OCI-LY3 (cell line): ENCODE results near the gene MYL3.

Experiments used
- H2AFZ ChIP-seq: fragments of 200-600, 300-600 bp; shearing (Covaris generic); 2 replicates; pipeline ENCODE4 v1.6.0; 2014; ENCODE audit warnings: antibody characterized with exemption, low read depth, low read length
- H3K27ac ChIP-seq: fragments of 200-600, 300-600 bp; sonication (generic); 2 replicates; pipeline ENCODE4 v1.5.1; 2014; ENCODE audit warnings: mild to moderate bottlenecking, low read length, moderate library complexity, mixed read lengths
- H3K27me3 ChIP-seq: fragments of 200-600, 300-600 bp; sonication (generic); 2 replicates; pipeline ENCODE4 v1.6.1; 2014; ENCODE audit warnings: low read depth, low read length, mixed read lengths
- H3K36me3 ChIP-seq: fragments of 200-600, 300-600 bp; sonication (generic); replicated peaks from 2 replicates; pipeline ENCODE3; 2014; ENCODE audit warnings: low read depth, low read length, mixed read lengths
- H3K4me1 ChIP-seq: fragments of 300-600, 200-600 bp; sonication (generic); 2 replicates; pipeline ENCODE4 v1.6.1; 2014; ENCODE audit warnings: low read length, mixed read lengths
- H3K4me2 ChIP-seq: fragments of 200-600, 300-600 bp; sonication (generic); 2 replicates; pipeline ENCODE4 v1.6.1; 2014; ENCODE audit warnings: low read length, mixed read lengths
- H3K4me3 ChIP-seq: fragments of 300-600, 200-600 bp; sonication (generic); 2 replicates; pipeline ENCODE4 v1.5.1; 2014; ENCODE audit warnings: antibody characterized with exemption, mild to moderate bottlenecking, low read length, moderate library complexity
- H3K79me2 ChIP-seq: fragments of 300-600, 200-600 bp; shearing (Covaris generic); 2 replicates; pipeline ENCODE4 v1.6.1; 2014; ENCODE audit warnings: mild to moderate bottlenecking, low read length, mixed read lengths
- H3K9ac ChIP-seq: fragments of 300-600, 200-600 bp; shearing (Covaris generic); 2 replicates; pipeline ENCODE4 v1.6.0; 2014; ENCODE audit warnings: mild to moderate bottlenecking, low read length, moderate library complexity
- H3K9me3 ChIP-seq: fragments of 200-600, 300-600 bp; shearing (Covaris generic); 2 replicates; pipeline ENCODE4 v1.6.1; 2014; ENCODE audit warnings: low read length, mixed read lengths; ENCODE audit not compliant: insufficient read depth
- H4K20me1 ChIP-seq: fragments of 200-600, 300-600 bp; sonication (generic); 2 replicates; pipeline ENCODE4 v1.6.1; 2016; ENCODE audit warnings: low read length, mixed read lengths; ENCODE audit not compliant: insufficient read depth
- EZH2phosphoT487 ChIP-seq: fragments of 200-600 bp; shearing (Covaris generic); IDR thresholded peaks from 2 replicates; pipeline ENCODE4 v1.6.1; 2018; ENCODE audit warnings: antibody characterized with exemption, mixed run types, low read depth
- TF ChIP-seq, protein P1 (sequence below): fragments of 200-600, 300-600 bp; sonication (generic); IDR thresholded peaks from 2 replicates; pipeline ENCODE4 v1.5.1; 2014; ENCODE audit warnings: antibody characterized with exemption, low read length, low read depth

Gene MYL3

DNA sequence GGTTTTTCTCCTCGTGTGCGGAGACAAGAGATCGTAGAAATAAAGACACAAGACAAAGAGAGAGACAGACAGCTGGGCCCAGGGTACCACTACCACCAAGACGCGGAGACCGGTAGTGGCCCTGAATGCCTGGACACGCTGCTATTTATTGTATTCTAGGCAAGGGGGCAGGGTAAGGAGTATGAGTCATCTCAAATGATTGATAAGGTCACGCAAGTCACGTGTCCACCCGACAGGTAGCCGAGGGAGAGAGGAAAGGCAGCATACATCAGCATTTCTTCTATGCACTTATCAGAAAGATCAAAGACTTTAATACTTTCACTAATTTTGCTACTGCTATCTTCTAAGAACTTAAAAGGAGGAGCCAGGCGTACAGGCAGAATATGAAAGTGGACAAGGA lies 28.2 kb downstream of the MYL3 start:
- Histone ChIP-seq H2AFZ (no peak overlapping the region), H3K79me2 (no peaks in the 10 kb centered on the region), H3K9ac (no peak overlapping the region), H3K4me3 (no peak overlapping the region), H3K9me3 (peaks cover 17% of the 10 kb centered on the region), H3K4me1 (no peaks in the 10 kb centered on the region), H3K36me3 (peaks cover 8% of the 10 kb centered on the region), H3K27ac (no peak overlapping the region), H4K20me1 (no peaks in the 10 kb centered on the region), H3K4me2 (no peak overlapping the region), H3K27me3 (no peaks in the 10 kb centered on the region)
- TF ChIP-seq EZH2phosphoT487, result no peak
- TF ChIP-seq, protein P1, sequence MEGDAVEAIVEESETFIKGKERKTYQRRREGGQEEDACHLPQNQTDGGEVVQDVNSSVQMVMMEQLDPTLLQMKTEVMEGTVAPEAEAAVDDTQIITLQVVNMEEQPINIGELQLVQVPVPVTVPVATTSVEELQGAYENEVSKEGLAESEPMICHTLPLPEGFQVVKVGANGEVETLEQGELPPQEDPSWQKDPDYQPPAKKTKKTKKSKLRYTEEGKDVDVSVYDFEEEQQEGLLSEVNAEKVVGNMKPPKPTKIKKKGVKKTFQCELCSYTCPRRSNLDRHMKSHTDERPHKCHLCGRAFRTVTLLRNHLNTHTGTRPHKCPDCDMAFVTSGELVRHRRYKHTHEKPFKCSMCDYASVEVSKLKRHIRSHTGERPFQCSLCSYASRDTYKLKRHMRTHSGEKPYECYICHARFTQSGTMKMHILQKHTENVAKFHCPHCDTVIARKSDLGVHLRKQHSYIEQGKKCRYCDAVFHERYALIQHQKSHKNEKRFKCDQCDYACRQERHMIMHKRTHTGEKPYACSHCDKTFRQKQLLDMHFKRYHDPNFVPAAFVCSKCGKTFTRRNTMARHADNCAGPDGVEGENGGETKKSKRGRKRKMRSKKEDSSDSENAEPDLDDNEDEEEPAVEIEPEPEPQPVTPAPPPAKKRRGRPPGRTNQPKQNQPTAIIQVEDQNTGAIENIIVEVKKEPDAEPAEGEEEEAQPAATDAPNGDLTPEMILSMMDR, result no peak

DNA sequence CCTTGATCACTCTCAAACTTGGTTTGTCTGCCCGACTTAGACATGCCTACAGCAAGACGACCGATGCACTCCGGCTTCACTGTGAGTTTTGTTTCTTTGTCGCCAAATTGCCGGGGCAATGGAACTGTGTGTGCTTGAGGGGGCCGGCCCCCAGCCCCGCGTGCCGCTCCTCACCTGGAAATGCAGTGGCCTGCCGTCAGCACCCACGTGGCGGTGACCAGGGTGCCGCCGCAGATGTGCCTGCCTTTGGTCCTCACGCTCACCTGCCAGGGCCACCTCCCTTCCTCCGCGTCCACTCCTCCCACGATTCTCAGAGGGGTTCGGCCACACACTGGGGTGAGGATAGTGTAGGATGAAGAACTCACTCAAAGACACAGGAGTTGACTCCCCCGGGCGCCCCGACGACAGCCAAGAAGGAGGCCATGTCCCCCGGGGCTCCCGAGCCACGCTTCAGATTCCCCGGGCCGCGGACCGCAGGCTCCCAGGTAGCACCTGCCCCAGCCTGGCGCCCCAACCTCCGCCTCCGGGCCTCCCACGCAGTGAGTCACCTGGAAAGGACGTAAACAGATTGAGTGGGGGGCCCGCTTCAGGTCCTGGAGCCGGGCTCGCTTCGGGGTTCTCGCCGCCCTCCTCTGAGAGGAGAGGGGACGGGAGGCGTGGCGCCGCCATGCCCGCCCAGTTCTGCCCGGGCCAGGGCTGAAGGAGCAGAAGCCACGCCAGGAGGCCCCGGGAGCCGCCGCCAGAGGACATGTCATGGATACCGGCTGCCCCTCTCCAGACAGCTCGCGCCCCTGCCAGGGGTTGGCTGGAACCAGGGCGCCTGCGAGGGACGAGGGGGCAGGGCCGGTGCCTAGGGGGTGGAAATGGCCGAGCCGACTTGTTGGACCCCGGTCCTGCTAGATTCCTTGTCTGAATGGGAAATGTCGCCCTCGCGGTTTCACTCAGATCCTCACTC lies 29.6 kb downstream of the MYL3 start:
- Histone ChIP-seq H3K4me1 (no peaks in the 10 kb centered on the region), H3K4me3 (no peak overlapping the region), H3K9ac (no peak overlapping the region), H3K79me2 (no peaks in the 10 kb centered on the region), H3K4me2 (no peak overlapping the region), H4K20me1 (no peaks in the 10 kb centered on the region), H3K27ac (no peak overlapping the region), H3K36me3 (peaks cover 8% of the 10 kb centered on the region), H3K27me3 (no peaks in the 10 kb centered on the region), H3K9me3 (peaks cover 9% of the 10 kb centered on the region), H2AFZ (no peak overlapping the region)
- TF ChIP-seq EZH2phosphoT487, result no peak
- TF ChIP-seq, protein P1, result no peak

DNA sequence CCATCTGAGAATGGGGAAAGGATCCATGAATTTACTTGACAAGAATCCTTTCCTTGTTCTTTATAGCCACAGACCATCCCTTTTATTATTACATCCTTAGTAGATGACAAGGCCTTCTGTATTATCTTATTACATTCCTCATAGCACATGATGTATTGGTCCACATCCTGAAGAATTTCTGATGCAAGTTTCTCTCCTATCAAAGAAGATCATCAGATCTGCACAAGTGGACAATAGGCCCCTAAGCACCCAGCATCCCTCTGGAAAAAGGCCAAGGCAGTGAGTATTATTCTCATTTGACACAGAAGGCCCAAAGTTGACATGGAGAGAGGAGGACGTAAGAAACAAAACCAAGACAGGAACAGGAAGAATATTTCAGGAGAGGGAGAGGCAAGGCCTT lies 31.4 kb downstream of the MYL3 start:
- H2AFZ ChIP-seq, result no peak overlapping the region
- no peaks in the 10 kb centered on the region for H3K36me3 ChIP-seq
- H3K27ac ChIP-seq, result no peak overlapping the region
- no peaks in the 10 kb centered on the region for H3K27me3 ChIP-seq
- H3K4me1 ChIP-seq, result no peaks in the 10 kb centered on the region
- no peak overlapping the region for H3K4me2 ChIP-seq
- H3K79me2 ChIP-seq, result no peaks in the 10 kb centered on the region
- TF ChIP-seq EZH2phosphoT487, result no peak
- TF ChIP-seq, protein P1, result no peak
- H3K4me3 ChIP-seq, result no peak overlapping the region
- H3K9ac ChIP-seq, result no peak overlapping the region
- no peaks in the 10 kb centered on the region for H3K9me3 ChIP-seq
- no peaks in the 10 kb centered on the region for H4K20me1 ChIP-seq

DNA sequence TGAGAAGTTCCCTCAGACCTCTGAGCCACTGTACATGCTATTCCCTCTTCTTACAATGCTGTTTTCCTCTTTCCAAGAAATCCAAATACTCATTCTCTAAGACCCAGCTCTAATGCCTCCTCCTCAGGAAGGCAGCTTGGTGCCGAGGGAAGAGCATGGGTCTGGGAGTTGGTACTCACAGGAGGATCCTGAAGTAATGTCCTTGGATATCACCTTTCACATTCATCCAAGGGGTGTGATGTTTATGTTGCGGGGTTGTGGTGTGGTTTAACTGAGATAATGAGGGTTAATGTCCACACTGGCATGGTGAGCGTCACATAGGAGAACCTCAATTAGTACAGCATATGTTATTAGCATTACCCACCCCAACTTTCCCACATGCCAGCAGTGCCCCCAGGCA lies 31.9 kb downstream of the MYL3 start:
- no peaks in the 10 kb centered on the region for H4K20me1 ChIP-seq
- H3K9ac ChIP-seq, result no peak overlapping the region
- no peak for TF ChIP-seq EZH2phosphoT487
- TF ChIP-seq, protein P1, result no peak

More for the DNA sequence above, 31.9 kb downstream of the MYL3 start:
- no peaks in the 10 kb centered on the region for H3K9me3 ChIP-seq
- no peak overlapping the region for H3K4me3 ChIP-seq
- no peak overlapping the region for H3K27ac ChIP-seq
- no peaks in the 10 kb centered on the region for H3K36me3 ChIP-seq
- no peaks in the 10 kb centered on the region for H3K27me3 ChIP-seq
- H3K4me2 ChIP-seq, result no peak overlapping the region
- H2AFZ ChIP-seq, result no peak overlapping the region
- H3K4me1 ChIP-seq, result no peaks in the 10 kb centered on the region
- H3K79me2 ChIP-seq, result no peaks in the 10 kb centered on the region
